ENCODE measurements around the gene ETFBKMT. TPM values are rescaled to one million over a fixed set of nuclear protein-coding genes. Genes with fewer than 3 reads are reported as not detected.
"Not testable (repeated sequence)": the region's sequence is repeated elsewhere in the genome, so short reads cannot be mapped to it uniquely, and the experiment has no call there.

Gene ETFBKMT
- total RNA-seq, 1 donor from 2014 or later = 0.84 TPM

DNA sequence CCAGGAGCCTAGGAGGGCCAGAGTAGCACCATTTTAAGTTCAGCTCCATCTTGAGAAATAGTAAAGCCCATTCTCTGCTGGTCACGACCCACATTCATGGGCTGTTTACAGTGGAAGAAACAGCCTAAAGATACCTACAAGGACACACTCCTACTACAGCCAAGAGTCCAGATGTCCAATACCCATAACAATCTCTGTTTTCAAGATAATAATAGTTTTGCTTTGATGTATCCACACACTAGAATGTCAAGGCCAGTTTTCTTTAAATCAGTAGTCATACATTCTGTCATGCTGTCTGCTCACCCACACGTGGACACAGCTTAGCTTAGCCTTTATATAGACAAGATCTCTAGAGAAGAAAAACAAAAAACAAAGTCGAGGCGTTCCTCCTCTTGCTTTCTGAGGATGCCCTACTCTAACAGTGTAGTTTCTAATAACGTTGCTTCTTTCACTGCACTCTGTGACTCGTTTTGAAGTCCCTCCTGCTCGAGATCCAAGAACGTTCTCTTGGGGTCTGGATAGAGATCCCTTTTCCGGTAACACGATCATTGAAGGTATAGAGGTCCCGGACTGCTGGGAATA is 17.9 kb upstream of the ETFBKMT start:
- Mint-ChIP-seq H3K4me3 (no peak overlapping the region), H3K4me1 (peaks cover 2% of the 10 kb centered on the region), H3K27me3 (peaks cover 2% of the 10 kb centered on the region), H3K9me3 (no peaks in the 10 kb centered on the region), H3K36me3 (ENCODE audit: low read depth) (no peaks in the 10 kb centered on the region), H3K27ac (no peak overlapping the region)
- intact Hi-C loops (cut with micrococcal nuclease) = no loop called here
- no peak for DNase-seq

DNA sequence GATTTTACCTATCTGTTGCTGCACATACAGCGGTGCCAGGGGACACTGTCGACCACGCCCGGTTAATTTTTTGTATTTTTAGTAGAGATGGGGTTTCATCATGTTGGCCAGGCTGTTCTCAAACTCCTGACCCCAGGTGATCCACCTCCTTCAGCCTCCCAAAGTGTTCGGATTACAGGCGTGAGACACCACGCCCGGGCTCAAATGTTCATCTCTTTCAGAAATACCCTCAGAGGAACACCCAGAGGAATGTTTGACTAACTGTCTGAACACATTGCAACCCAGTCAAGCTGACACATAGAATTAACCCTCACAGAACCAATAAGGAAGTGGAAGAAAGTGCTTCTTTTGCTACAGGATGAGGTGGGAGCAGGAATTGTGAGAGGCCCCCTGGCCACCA is 15.0 kb upstream of the ETFBKMT start:
- intact Hi-C loops (cut with micrococcal nuclease) = no loop called here
- no peak overlapping the region for H3K27ac Mint-ChIP-seq
- H3K4me1 Mint-ChIP-seq = no peaks in the 10 kb centered on the region
- no peak overlapping the region for H3K4me3 Mint-ChIP-seq
- H3K9me3 Mint-ChIP-seq = no peaks in the 10 kb centered on the region
- no peak for DNase-seq
- H3K36me3 Mint-ChIP-seq (ENCODE audit: low read depth) = no peaks in the 10 kb centered on the region
- peaks cover 2% of the 10 kb centered on the region for H3K27me3 Mint-ChIP-seq

DNA sequence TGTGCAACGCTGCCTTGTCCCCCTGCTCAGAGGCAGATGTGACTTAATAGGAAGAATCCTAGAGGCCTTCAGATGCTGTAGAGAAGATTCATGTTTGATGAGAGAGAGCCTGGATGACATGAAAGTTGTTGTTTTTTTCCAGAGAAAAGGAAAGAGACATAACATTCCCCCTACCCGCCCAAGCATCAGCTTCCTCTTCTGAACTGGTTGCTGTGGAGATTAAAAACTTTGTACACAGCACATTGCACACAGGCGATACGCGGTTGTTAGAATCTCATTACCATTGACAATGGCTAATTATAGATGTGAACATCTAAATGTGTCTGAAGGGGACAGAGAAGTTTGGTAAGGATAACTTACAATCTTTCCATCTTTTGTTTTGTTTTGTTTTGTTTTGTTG is 13.6 kb upstream of the ETFBKMT start:
- H3K4me1 Mint-ChIP-seq = no peaks in the 10 kb centered on the region
- H3K27ac Mint-ChIP-seq = no peak overlapping the region
- H3K36me3 Mint-ChIP-seq (ENCODE audit: low read depth) = no peaks in the 10 kb centered on the region
- H3K27me3 Mint-ChIP-seq = peaks cover 2% of the 10 kb centered on the region
- DNase-seq = no peak
- no peak overlapping the region for H3K4me3 Mint-ChIP-seq
- H3K9me3 Mint-ChIP-seq = no peaks in the 10 kb centered on the region
- intact Hi-C loops (cut with micrococcal nuclease) = no loop called here

DNA sequence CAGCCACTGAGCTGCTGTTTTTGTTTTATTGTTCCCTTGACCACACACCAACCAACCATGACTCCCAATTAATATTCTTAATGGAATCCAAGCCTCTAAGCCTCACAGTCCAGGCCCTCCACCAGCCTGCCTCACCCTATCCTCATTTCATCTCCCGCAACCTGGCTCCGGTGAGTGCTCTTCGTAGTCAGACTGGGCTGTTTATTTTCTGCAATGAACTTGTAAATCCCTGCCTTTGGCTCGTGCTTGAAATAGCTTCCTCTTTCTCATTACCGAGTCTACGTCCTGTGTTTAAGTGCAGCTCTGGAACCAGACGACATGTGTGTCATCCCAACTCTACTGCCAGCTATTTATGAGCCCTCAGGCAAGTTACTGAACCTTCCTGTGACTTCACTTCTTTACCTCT is 12.4 kb upstream of the ETFBKMT start:
- Mint-ChIP-seq H3K9me3 (no peaks in the 10 kb centered on the region), H3K27me3 (peaks cover 2% of the 10 kb centered on the region)

DNA sequence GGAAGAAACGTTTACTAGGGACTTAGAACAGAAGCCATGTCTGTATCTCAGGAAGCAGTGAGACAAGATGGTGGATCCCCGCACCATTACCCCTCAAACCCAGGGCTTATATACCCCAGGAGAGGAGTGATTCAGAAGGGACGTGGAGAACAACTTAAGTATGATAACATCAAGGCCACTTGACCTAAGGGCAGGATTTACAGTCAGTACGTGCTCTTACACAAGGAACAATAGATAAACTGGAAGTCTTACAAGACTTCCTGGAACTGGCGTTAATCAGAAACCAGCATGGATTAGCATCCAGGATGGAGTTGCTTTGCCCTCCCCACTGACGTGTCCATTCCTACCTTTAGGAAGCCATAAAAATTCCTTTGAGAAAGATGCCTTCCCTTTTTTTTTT is 8.6 kb upstream of the ETFBKMT start:
- Mint-ChIP-seq H3K27ac (no peak overlapping the region), H3K4me1 (peaks cover 11% of the 10 kb centered on the region), H3K27me3 (no peaks in the 10 kb centered on the region), H3K36me3 (ENCODE audit: low read depth) (no peaks in the 10 kb centered on the region), H3K4me3 (no peak overlapping the region), H3K9me3 (no peaks in the 10 kb centered on the region)
- intact Hi-C loops (cut with micrococcal nuclease) = loop anchor here (5.0 to 10.0 kb wide), 3 partner anchors 244 to 1026 kb away; partner anchors contain the start of gene DNM1L
- DNase-seq = no peak

More for the DNA sequence above, 12.4 kb upstream of the ETFBKMT start:
- DNase-seq = no peak
- Mint-ChIP-seq H3K4me1 (no peaks in the 10 kb centered on the region), H3K4me3 (no peak overlapping the region), H3K36me3 (ENCODE audit: low read depth) (no peaks in the 10 kb centered on the region), H3K27ac (no peak overlapping the region)
- intact Hi-C loops (cut with micrococcal nuclease) = no loop called here

DNA sequence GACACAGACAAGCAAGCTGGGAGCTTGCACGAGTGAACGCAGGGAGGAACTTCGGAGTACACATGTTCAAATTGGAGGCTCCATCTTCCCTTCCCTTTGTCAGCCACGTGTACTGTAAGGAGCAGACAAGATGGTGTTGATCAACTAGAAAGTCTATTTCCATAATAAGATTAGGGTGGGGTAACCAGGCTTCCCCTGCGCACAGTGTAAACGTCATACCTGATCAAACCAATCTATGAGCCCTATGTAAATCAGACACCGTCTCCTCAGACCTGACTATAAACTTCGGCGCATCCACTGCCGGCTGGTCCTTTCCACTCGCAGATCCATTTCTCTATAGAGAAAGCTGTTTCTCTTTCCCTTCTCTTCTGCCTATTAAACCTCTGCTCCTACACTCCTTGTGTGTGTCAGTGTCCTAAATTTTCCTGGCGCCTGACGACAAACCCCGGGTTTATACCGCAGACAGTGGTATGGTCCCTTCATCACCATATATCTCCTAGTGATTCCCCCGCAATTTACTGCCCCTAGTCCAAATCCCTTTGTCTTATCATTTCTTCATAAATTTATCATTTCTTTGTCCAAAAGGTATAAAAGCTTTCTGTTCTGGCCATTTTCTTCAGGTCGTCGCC is 7.5 kb upstream of the ETFBKMT start:
- no peak overlapping the region for H3K27ac Mint-ChIP-seq
- no peaks in the 10 kb centered on the region for H3K9me3 Mint-ChIP-seq
- no peak for DNase-seq
- H3K4me1 Mint-ChIP-seq = peaks cover 11% of the 10 kb centered on the region
- no peaks in the 10 kb centered on the region for H3K36me3 Mint-ChIP-seq (ENCODE audit: low read depth)
- H3K4me3 Mint-ChIP-seq = no peak overlapping the region
- no peaks in the 10 kb centered on the region for H3K27me3 Mint-ChIP-seq
- intact Hi-C loops (cut with micrococcal nuclease) = loop anchor here (2.0 to 10.0 kb wide), 4 partner anchors 243 to 1025 kb away; partner anchors contain the start of gene DNM1L

DNA sequence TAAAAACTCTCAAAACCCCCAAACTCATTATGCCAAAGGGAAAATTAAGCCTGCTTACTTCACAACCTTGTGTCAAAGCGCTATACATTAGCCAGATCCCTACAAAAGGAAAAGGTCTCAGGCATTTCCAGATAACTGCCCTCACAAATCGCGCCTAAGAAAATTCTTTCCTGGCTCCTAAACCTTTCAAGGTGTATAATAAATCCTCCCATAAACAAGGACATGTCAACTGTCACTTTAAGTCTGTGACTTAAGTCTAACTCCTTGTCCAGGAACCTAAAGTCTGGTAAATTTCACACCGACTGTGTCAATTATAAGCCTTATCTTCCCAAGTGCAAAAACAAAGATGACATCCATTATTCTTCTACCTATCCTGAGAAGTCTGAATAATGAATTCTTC is 4.3 kb upstream of the ETFBKMT start:
- peaks cover 20% of the 10 kb centered on the region for H3K4me1 Mint-ChIP-seq
- H3K27me3 Mint-ChIP-seq = no peaks in the 10 kb centered on the region
- DNase-seq = no peak
- H3K27ac Mint-ChIP-seq = no peak overlapping the region
- H3K36me3 Mint-ChIP-seq (ENCODE audit: low read depth) = no peaks in the 10 kb centered on the region
- H3K4me3 Mint-ChIP-seq = no peak overlapping the region
- intact Hi-C loops (cut with micrococcal nuclease) = loop anchor here (10.0 kb wide), 2 partner anchors 240 to 930 kb away; no protein-coding TSS in a partner anchor
- H3K9me3 Mint-ChIP-seq = no peaks in the 10 kb centered on the region

DNA sequence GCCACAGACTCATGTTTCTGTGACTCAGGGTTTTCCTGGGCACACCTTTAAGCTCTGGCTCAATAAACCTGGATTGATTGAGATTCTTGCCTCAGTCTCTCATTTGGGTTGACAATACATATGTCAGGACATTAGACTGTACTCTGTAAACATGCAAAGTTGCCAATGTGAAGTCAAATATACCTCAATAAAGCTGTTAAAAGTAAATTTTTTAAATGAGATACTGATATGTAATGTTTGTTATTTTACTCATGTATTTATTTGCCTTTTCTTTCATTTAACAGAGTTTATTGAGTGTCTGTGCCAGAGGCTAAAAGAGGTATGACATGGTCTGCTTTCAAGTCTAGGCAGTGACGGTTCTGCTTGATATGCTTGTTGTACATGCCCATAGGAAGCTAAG is 3.7 kb upstream of the ETFBKMT start:
- intact Hi-C loops (cut with micrococcal nuclease) = loop anchor here (10.0 kb wide), 2 partner anchors 239 to 929 kb away; no protein-coding TSS in a partner anchor
- Mint-ChIP-seq H3K9me3 (no peaks in the 10 kb centered on the region), H3K27me3 (no peaks in the 10 kb centered on the region), H3K4me1 (peaks cover 21% of the 10 kb centered on the region), H3K4me3 (no peak overlapping the region), H3K27ac (no peak overlapping the region), H3K36me3 (ENCODE audit: low read depth) (no peaks in the 10 kb centered on the region)
- no peak for DNase-seq

DNA sequence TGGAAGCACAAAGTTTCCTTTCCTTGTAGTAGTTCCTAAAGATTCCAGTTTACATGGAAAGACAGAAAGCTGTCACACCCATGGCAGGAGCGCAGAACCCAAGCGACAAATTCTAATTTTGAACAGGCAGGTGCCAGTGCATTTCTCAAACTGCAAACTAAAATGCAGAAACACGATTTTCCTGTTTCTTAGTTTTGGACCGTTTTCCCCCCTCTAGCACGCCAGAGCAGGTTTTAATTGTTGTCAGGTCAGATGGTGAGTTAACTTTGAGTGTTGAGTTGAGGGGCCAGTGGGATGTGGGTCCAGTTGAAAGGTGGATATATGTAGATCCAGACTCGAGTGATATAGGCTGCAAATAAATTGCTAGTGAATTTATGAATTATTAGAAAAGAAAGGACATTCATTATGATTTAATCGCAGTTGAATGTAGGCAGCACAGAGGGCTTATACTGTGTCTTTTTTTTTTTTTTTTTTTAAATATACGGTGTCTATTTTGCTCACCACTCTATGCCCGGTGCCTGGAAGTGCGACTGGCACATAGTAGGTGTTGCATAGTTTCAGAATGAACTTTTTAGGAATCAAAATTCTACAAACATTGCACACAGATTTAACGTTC is 909 bp upstream of the ETFBKMT start:
- H3K4me1 Mint-ChIP-seq = peaks cover 15% of the 10 kb centered on the region
- H3K27me3 Mint-ChIP-seq = no peaks in the 10 kb centered on the region
- H3K36me3 Mint-ChIP-seq (ENCODE audit: low read depth) = no peaks in the 10 kb centered on the region
- H3K27ac Mint-ChIP-seq = peak overlapping the region; percentile 99
- H3K9me3 Mint-ChIP-seq = no peaks in the 10 kb centered on the region
- DNase-seq = no peak
- peak overlapping the region; percentile 93 for H3K4me3 Mint-ChIP-seq
- intact Hi-C loops (cut with micrococcal nuclease) = loop anchor here (1.0 to 10.0 kb wide), 11 partner anchors 24 to 1097 kb away; partner anchors contain the start of genes AMN1, BICD1, RESF1 and SINHCAF

DNA sequence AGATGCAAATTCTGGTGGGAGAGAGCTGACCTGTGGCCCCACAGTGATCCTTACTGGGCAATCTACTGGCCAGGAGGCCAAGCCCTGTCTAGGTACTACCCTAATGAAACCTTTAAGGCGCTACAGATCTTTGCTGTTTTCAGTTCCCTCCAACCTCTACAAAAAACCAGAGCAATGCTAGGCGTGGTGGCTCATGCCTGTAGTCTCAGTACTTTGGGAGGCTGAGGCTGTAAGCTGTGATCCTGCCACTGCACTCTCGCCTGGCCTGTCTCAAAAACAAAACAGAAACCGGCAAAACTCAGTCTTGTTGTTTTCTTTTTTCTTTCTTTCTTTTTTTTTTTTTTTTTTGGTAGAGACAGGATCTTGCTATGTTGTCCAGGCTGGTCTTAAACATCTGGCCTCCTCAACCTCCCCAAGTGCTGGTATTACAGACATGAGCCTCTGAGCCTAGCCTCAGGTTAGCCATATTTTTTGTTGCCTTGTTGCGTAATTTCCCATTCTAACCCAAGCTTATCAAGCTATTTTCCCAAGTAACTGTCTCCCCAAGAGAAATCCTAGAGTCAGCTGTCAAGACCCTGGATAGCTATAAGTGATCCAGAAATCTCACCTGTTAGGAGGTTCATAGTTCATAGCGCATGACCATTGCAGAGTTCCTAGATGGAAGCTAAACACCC is 2.8 kb downstream of the ETFBKMT start:
- Mint-ChIP-seq H3K4me3 (no peak overlapping the region), H3K9me3 (peaks cover 3% of the 10 kb centered on the region), H3K4me1 (peaks cover 15% of the 10 kb centered on the region), H3K27me3 (no peaks in the 10 kb centered on the region), H3K36me3 (ENCODE audit: low read depth) (peaks cover 2% of the 10 kb centered on the region), H3K27ac (no peak overlapping the region)
- no peak for DNase-seq
- intact Hi-C loops (cut with micrococcal nuclease) = no loop called here

DNA sequence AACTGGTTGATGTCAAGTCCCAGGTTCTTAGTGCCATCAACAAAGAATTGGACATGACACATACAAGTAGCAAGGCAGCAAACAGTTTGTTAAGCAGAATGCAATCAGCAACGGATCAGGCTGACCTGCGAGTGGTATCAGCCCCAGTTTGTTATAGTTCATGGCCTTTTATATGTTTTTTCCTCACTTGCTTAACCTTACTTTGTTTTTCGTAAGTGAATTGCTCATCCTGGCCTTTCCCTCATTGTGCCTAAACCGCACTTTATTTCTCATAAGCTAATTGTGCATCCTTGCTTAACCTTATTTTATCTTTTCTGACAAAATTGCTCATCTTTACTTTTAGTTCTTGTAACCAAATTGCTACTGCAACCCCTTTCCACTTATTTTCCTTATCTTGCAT is 4.1 kb downstream of the ETFBKMT start:
- intact Hi-C loops (cut with micrococcal nuclease) = no loop called here
- no peak for DNase-seq
- Mint-ChIP-seq H3K27me3 (no peaks in the 10 kb centered on the region), H3K27ac (no peak overlapping the region), H3K9me3 (peaks cover 3% of the 10 kb centered on the region), H3K4me3 (no peak overlapping the region), H3K4me1 (peaks cover 12% of the 10 kb centered on the region), H3K36me3 (ENCODE audit: low read depth) (peaks cover 2% of the 10 kb centered on the region)

DNA sequence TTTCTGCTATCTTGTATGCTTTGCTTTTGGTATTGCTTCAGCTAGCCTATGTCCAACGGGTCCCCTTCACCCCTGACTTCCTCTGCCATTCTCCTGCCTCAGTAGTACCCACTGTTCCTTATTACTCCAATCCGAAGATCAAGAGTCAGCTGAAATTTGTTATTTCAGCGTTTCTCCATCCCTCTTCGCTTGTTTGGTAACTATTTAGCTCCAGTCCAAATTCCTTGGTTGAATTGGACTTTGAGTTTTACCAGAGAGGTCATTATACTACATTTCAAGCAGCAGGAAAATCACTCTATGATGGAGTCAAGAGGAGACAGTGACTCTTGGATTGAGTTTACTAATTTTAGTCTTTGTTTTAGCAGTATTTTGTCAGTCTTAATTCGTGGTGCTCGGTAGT is 4.5 kb downstream of the ETFBKMT start:
- H3K4me3 Mint-ChIP-seq = no peak overlapping the region
- no peaks in the 10 kb centered on the region for H3K27me3 Mint-ChIP-seq
- H3K36me3 Mint-ChIP-seq (ENCODE audit: low read depth) = peaks cover 4% of the 10 kb centered on the region
- H3K27ac Mint-ChIP-seq = no peak overlapping the region
- intact Hi-C loops (cut with micrococcal nuclease) = no loop called here
- no peak for DNase-seq
- H3K4me1 Mint-ChIP-seq = peaks cover 11% of the 10 kb centered on the region
- H3K9me3 Mint-ChIP-seq = peaks cover 3% of the 10 kb centered on the region

DNA sequence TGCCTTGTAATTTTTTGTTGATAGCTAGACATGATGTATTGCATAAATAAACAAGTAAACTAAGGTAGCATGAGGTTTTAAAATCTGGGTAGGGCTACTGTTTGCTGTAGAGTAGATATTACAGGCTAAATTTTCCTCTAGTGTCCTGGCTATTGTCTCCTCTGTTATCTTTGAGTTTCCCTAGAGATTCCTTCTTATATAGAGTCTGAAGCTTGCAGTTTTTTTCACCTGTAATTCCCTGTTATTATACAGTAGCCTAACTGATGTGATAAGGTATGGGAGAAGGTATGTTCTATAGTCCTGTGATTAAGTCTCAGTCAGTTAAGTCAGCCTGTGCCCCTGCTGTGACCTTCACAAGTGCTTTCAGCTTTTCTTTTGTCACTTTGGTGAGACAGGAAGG is 9.5 kb downstream of the ETFBKMT start:
- Mint-ChIP-seq H3K27ac (no peak overlapping the region), H3K36me3 (ENCODE audit: low read depth) (peaks cover 6% of the 10 kb centered on the region), H3K4me3 (no peak overlapping the region), H3K4me1 (no peaks in the 10 kb centered on the region), H3K9me3 (peaks cover 1% of the 10 kb centered on the region), H3K27me3 (no peaks in the 10 kb centered on the region)
- intact Hi-C loops (cut with micrococcal nuclease) = no loop called here
- no peak for DNase-seq

DNA sequence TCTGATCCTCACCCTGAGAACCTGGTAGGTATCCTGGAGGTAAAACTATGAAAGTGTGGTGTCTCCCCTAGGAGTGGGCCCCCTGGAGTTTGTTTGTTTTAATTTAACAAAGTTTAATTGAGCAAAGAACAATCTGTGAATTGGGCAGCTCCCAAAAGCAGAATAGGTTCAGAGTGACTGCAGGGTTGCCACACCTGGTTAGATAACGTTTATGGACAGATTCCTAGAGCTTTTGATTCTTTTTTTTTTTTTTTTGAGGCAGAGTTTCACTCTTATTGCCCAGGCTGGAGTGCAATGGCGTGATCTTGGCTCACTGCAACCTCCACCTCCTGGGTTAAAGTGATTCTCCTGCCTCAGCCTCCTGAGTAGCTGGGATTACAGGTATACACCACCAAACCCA is 10.1 kb downstream of the ETFBKMT start:
- H3K27me3 Mint-ChIP-seq; H3K9me3 Mint-ChIP-seq; H3K4me3 Mint-ChIP-seq; H3K4me1 Mint-ChIP-seq; intact Hi-C loops (cut with micrococcal nuclease); DNase-seq; H3K36me3 Mint-ChIP-seq (ENCODE audit: low read depth); H3K27ac Mint-ChIP-seq: not testable (repeated sequence)
